ENCODE measurements around the gene SPTBN2.
A peak's percentile ranks its signal among the peaks of the same experiment; 100 is the strongest.

DNA sequence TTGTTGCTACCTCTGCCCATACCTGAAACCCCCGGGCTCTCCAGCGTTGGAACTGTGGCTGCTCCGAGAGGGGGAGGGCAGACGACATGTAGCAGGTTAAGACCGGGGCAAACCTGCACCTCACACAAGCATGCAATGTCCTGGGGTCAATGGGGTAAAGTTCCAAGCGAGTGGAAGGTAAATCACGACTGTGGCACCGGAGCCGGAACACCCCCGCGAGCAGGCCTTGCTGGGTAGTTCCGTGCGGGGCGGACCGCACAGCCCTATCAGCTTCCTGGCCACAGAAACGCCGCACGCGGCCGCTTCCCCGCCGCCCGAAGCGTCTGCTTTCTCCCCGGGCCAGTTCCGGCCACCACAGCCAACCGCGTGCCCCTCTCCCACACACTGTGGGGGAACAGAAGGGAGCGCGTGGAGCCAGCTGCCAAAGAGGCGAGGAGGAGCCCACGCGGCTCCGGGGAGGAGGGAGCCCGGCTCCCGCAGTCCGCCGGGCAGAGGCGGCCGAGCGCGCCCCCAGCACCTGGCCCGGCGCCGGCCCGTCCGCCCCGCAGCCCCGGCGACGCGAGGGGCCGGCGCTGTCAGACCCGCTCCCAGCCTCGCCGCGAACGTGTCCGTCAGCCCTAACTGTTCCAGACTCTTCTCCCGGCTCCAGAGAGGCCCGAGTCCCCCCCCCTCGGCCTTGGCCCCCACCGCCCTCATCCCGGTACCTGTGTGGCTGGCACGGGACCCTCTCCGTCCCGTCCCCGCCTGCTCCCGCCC is 1.6 kb downstream of the SPTBN2 start:
- TF ChIP-seq, protein P1, sequence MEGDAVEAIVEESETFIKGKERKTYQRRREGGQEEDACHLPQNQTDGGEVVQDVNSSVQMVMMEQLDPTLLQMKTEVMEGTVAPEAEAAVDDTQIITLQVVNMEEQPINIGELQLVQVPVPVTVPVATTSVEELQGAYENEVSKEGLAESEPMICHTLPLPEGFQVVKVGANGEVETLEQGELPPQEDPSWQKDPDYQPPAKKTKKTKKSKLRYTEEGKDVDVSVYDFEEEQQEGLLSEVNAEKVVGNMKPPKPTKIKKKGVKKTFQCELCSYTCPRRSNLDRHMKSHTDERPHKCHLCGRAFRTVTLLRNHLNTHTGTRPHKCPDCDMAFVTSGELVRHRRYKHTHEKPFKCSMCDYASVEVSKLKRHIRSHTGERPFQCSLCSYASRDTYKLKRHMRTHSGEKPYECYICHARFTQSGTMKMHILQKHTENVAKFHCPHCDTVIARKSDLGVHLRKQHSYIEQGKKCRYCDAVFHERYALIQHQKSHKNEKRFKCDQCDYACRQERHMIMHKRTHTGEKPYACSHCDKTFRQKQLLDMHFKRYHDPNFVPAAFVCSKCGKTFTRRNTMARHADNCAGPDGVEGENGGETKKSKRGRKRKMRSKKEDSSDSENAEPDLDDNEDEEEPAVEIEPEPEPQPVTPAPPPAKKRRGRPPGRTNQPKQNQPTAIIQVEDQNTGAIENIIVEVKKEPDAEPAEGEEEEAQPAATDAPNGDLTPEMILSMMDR (IDR thresholded peaks at IDR 0.05 in 2 of 3, conservative IDR thresholded peaks at IDR 0.05 in 1 of 3; ENCODE audit: borderline replicate concordance in 1 of 3, insufficient read depth in 1 of 3, low read depth in 2 of 3, low read length in 2 of 3) = no peak
- TF ChIP-seq EZH2phosphoT487 (IDR thresholded peaks at IDR 0.05; ENCODE audit: borderline replicate concordance) = no peak
- peak; percentile 81 for TF ChIP-seq ZFX (IDR thresholded peaks at IDR 0.05)
- TF ChIP-seq RAD21 (IDR thresholded peaks at IDR 0.05; ENCODE audit: low read depth) = no peak
- no peak for TF ChIP-seq ELF1 (IDR thresholded peaks at IDR 0.05; ENCODE audit: borderline replicate concordance, low read depth)
- TF ChIP-seq, protein P2, sequence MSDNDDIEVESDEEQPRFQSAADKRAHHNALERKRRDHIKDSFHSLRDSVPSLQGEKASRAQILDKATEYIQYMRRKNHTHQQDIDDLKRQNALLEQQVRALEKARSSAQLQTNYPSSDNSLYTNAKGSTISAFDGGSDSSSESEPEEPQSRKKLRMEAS (IDR thresholded peaks at IDR 0.05) = peak; percentile 72
- no peak for TF ChIP-seq FOSL1 (IDR thresholded peaks at IDR 0.05; ENCODE audit: low read depth)
- no peak for TF ChIP-seq CEBPB (IDR thresholded peaks at IDR 0.05; ENCODE audit: low read depth)
- no peak for TF ChIP-seq ZNF274 (IDR thresholded peaks at IDR 0.05; ENCODE audit: low read depth, low read length)
- TF ChIP-seq POLR2A (IDR thresholded peaks at IDR 0.05; ENCODE audit: borderline replicate concordance, extremely low read depth, insufficient read depth, insufficient read length) = peak; percentile 17
- TF ChIP-seq ATF3 (IDR thresholded peaks at IDR 0.05) = no peak

Measured in HCT116 (cell line).